ENCODE measurements around the gene LPP. TPM values are rescaled to one million over a fixed set of nuclear protein-coding genes. Genes with fewer than 3 reads are reported as not detected.

Gene LPP
- total and polyA plus RNA-seq, 10 of the 15 experiments (the other 5 are each of a cell fraction or from before 2014, with no cell fraction given) = under 0.01 to 0.62 (median 0.03) TPM

GRCh38 chr3:188673646-188674186 is 519.8 kb downstream of the LPP start:
- Histone ChIP-seq H3K4me2 (ENCODE audit: control insufficient read depth, insufficient read depth) (no peak overlapping the region), H3K27me3 (replicated peaks in 1 of 2; ENCODE audit: control insufficient read depth in 2 of 2, insufficient read depth in 2 of 2, low read length in 1 of 2) (no peaks in the 10 kb centered on the region; a peak in 1 of 4 replicates), H3K79me2 (ENCODE audit: control insufficient read depth, insufficient read depth, low read length) (no peaks in the 10 kb centered on the region), H3K27ac (ENCODE audit: control insufficient read depth, insufficient read depth) (no peak overlapping the region), H3K4me1 (ENCODE audit: control insufficient read depth, insufficient read depth, low read length) (no peaks in the 10 kb centered on the region), H4K20me1 (ENCODE audit: control insufficient read depth, insufficient read depth) (no peaks in the 10 kb centered on the region), H3K4me3 (no peak overlapping the region), H3K36me3 (ENCODE audit: control insufficient read depth in 2 of 2, insufficient read depth in 2 of 2, low read length in 1 of 2) (no peaks in the 10 kb centered on the region), H3K9ac (ENCODE audit: control insufficient read depth, insufficient read depth, low read length) (no peak overlapping the region), H2AFZ (ENCODE audit: control insufficient read depth, low read depth, low read length) (no peak overlapping the region), H3K9me3 (replicated peaks; ENCODE audit: control insufficient read depth, insufficient read depth, low read length) (no peaks in the 10 kb centered on the region)
- RAD21 ChIA-PET (ENCODE audit: unreplicated experiment) = no interaction called here
- no peak for TF ChIP-seq CBFB (IDR thresholded peaks at IDR 0.05; ENCODE audit: low read depth)
- no peak for TF ChIP-seq CHD4 (IDR thresholded peaks at IDR 0.05)
- TF ChIP-seq RELA (IDR thresholded peaks at IDR 0.05; ENCODE audit: borderline replicate concordance, partially characterized antibody) = no peak
- no peak for TF ChIP-seq ZNF274 (IDR thresholded peaks at IDR 0.05; ENCODE audit: insufficient read depth, insufficient read length)
- TF ChIP-seq ZZZ3 (IDR thresholded peaks at IDR 0.05; ENCODE audit: control insufficient read depth, insufficient read length, low read depth) = no peak
- TF ChIP-seq CREM (IDR thresholded peaks at IDR 0.05; ENCODE audit: low read depth) = no peak
- no peak for TF ChIP-seq ZBTB33 (IDR thresholded peaks at IDR 0.05)
- no peak for TF ChIP-seq TARDBP (IDR thresholded peaks at IDR 0.05; ENCODE audit: borderline replicate concordance)
- FAIRE-seq (no peak), ATAC-seq (no peak), DNase-seq (ENCODE audit: low read depth, low spot score) (no peak)
- SMC1A ChIA-PET (ENCODE audit: uncharacterized antibody, unreplicated experiment) = interaction anchor here (1.0 kb wide), 1 partner anchor 13 kb away, joined by 3 read pairs; no protein-coding TSS in a partner anchor
- BruUV-seq (replicated peaks) = no TSS peak
- intact Hi-C loops (cut with micrococcal nuclease; ENCODE audit: unreplicated experiment) (no loop called here), in situ Hi-C loops (cut with MboI) (no loop called here)
- POLR2A ChIA-PET = no interaction called here
- CTCF ChIA-PET = interaction anchor here (0.6 to 2.2 kb wide), 3 partner anchors 24 to 1154 kb away, joined by 4 to 9 read pairs (median 4); no protein-coding TSS in a partner anchor
- WGBS (ENCODE audit: insufficient coverage, insufficient replicate concordance, low lambda C conversion rate, missing lambda C conversion rate) = 50% methylated on average over 1 of the region's 1 CpG

Measured in GM12878 (cell line).